NCI-H345 treated with DMSO at 0.1 percent for 48 hours (cell line): ENCODE measurements around the gene CYP21A2.
"Not testable (repeated sequence)": the region's sequence is repeated elsewhere in the genome, so short reads cannot be mapped to it uniquely, and the experiment has no call there.

Experiments
- DNase-seq: peaks from one replicate; lab custom pipeline; 2025; ENCODE audit not compliant: unreplicated experiment; lab: John Stamatoyannopoulos, UW

Gene CYP21A2

DNA sequence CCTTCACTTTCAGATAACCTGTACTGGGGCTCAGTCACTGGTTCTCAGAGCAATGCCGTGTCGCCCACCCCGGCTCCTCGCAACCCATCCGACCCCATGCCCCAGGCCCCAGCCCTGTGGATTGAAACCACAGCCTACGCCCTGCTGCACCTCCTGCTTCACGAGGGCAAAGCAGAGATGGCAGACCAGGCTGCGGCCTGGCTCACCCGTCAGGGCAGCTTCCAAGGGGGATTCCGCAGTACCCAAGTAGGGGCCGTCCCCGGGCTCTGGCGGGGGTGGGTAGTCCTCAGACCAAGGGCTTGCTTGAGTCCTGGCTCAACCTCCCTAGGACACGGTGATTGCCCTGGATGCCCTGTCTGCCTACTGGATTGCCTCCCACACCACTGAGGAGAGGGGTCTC, 8.7 kb upstream of the CYP21A2 start:
- not testable (repeated sequence) for DNase-seq

GRCh38 chr6:32035283-32036013, 2.8 kb upstream of the CYP21A2 start:
- not testable (repeated sequence) for DNase-seq

GRCh38 chr6:32037136-32037535, 1.1 kb upstream of the CYP21A2 start:
- DNase-seq, result not testable (repeated sequence)

- DNase-seq, result not testable (repeated sequence)
These were observed 663 bp downstream of the CYP21A2 start for GRCh38 chr6:32038878-32039277.

DNA sequence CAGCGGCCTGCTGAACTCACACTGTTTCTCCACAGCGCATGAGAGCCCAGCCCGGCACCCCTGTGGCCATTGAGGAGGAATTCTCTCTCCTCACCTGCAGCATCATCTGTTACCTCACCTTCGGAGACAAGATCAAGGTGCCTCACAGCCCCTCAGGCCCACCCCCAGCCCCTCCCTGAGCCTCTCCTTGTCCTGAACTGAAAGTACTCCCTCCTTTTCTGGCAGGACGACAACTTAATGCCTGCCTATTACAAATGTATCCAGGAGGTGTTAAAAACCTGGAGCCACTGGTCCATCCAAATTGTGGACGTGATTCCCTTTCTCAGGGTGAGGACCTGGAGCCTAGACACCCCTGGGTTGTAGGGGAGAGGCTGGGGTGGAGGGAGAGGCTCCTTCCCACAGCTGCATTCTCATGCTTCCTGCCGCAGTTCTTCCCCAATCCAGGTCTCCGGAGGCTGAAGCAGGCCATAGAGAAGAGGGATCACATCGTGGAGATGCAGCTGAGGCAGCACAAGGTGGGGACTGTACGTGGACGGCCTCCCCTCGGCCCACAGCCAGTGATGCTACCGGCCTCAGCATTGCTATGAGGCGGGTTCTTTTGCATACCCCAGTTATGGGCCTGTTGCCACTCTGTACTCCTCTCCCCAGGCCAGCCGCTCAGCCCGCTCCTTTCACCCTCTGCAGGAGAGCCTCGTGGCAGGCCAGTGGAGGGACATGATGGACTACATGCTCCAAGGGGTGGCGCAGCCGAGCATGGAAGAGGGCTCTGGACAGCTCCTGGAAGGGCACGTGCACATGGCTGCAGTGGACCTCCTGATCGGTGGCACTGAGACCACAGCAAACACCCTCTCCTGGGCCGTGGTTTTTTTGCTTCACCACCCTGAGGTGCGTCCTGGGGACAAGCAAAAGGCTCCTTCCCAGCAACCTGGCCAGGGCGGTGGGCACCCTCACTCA, 1.4 kb downstream of the CYP21A2 start:
- not testable (repeated sequence) for DNase-seq

- not testable (repeated sequence) for DNase-seq
These were observed 2.3 kb downstream of the CYP21A2 start for GRCh38 chr6:32040299-32041049.

- not testable (repeated sequence) for DNase-seq
These were observed 2.8 kb downstream of the CYP21A2 start for GRCh38 chr6:32041050-32041321.

DNA sequence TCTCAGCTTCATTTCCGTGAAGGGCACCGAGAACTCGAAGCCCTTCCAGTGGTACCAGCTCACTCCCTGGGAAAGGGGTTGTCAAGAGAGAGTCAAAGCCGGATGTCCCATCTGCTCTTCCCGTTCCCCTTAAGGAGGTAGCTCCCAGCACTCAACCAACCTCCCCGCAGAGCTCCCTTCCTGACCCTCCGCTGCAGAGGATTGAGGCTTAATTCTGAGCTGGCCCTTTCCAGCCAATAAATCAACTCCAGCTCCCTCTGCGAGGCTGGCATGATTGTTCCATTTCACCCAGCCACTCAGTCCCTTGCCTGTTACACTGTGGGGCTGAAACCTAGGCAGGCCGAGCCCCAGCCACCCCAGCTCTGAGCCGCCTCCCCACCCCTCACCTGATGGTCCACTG, 3.2 kb downstream of the CYP21A2 start:
- not testable (repeated sequence) for DNase-seq

DNA sequence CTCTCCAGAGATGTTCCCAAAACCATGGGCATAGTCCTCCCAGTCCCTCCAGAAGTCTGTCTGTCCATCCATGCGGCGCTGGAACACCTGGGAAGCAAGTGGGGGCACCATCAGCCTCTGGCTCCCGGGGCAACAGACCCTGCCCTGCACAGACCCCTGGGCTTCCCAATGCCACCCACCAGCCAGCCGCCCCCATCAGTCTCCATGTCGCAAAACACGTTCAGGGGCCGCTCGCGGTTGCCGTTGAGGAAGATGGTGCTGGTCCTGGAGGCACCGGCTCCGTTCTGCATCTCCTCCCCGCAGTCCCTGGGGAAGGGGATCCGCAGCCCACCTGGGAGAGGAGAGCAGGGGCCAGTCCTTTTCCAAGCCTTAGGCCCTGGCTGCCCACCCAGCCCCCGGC, 4.1 kb downstream of the CYP21A2 start:
- not testable (repeated sequence) for DNase-seq

- not testable (repeated sequence) for DNase-seq
These were observed 5.6 kb downstream of the CYP21A2 start for GRCh38 chr6:32043589-32044380.

DNA sequence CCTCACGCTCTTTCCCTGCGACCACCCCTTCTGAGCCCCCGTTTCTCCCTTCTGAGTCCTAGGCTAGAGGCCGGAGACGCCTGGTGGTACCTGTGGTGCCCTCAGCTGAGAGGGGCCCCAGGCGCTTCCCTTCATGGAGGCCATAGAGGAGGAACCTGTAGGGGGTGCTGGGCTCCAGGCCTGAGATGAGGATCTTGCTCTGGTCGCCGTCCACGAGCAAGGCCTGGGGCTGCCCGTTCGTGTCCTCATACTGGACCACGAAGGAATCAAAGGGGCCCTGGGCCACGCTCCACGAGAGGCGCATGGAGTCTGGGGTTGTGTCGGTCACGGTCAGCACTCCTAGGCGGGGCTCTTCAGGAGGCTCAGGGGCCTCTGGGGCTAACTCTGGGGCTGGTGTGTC, 6.7 kb downstream of the CYP21A2 start:
- DNase-seq, result not testable (repeated sequence)

DNA sequence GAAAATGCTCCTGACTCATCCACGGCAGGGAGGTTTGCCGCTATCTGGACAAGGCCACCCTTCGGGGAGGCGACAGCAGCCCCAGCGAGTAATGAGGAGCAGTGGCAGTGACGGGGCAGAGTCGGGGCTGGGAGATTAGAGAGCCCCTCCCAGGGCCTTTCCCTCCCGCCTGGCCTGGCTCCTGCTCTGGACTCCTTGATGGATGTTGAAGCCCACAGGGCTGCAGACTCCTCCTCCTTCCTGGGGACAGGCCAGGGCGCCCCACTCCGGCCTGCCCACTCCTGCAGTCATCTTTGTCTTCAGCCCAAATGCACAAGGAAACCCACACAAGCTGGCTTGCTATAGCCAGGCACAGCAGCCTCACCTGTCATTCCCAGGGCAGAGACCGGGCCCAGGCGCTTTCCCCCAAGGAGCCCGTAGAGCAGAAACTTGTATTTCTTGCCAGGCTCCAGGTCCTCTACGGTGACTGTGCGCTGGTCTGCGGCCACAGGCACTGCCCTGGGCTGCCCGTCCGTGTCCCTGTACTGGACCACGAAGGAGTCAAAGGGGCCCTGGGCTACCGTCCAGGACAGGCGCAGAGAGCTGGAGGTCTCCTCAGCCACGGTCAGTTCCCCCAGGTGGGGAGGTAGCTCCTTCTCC, 7.7 kb downstream of the CYP21A2 start:
- no peak for DNase-seq

- DNase-seq, result no peak
These were observed 8.4 kb downstream of the CYP21A2 start for GRCh38 chr6:32046450-32047083.

GRCh38 chr6:32047084-32047478, 8.9 kb downstream of the CYP21A2 start:
- no peak for DNase-seq

DNA sequence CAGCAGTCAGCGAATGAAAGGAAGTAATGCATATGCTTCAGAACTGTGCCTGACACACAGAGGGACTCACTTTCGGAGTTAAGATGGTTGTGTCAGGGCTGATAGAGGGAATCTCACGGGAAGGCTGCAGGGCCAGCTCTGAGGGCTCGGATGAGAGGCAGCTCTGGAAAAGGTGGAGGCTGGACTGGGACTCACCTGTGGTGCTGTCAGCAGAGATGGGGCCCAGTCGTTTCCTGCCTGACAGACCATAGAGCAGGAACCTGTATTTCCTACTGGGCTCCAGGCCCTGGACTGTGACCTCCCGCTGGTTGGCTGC, 9.3 kb downstream of the CYP21A2 start:
- DNase-seq, result no peak

GRCh38 chr6:32047855-32048766, 9.9 kb downstream of the CYP21A2 start:
- DNase-seq, result no peak

DNA sequence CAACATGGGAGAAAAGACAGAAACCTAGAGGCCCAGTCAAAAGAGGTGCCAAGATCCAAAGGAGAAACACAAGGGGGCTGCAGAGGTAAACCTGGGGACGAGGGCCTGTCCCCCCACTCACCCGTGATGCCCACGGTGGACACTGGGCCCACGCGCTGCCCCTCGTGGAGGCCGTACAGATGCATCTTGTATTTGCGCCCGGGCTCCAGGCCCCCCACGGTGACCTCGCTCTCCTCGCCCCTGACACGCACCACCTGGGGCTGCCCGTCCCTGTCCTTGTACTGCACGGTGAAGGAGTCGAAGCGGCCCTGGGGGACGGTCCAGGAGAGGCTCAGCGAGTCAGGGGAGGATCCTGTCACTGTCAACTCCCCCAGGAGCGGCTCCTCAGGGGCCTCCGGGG, 10.9 kb downstream of the CYP21A2 start:
- not testable (repeated sequence) for DNase-seq

- not testable (repeated sequence) for DNase-seq
These were observed 11.5 kb downstream of the CYP21A2 start for GRCh38 chr6:32049736-32050135.

DNA sequence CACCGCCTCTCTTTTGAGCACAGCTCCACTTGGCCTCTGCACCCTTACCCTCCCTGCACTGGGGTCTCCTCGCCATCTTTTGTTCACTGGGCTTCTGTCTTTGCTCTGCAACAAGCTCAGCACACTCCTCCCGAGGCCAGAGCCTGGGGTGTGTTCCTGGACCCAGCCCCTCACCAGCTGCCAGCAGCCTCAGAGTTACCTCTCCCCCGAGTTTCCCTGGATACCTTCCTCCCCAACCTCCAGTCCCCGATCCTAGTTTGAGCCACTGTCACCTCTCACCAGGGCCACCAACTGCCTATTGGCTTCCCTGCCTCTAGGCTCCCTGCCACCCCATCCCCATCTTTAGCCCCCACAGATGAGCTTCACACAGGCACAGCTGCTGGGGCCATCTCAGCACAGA, 12.3 kb downstream of the CYP21A2 start:
- no peak for DNase-seq
